Loucy (cell line): ENCODE results near the gene RPS6KA2.

Source experiments
- H2AFZ ChIP-seq: fragments of 200-600 bp; sonication (generic); 2 replicates; pipeline ENCODE4 v1.6.0; 2016; ENCODE audit warnings: antibody characterized with exemption, mild to moderate bottlenecking, low read length, moderate library complexity
- H3F3A ChIP-seq: fragments of 200-600 bp; 2 replicates; pipeline ENCODE4 v1.6.0; 2016; ENCODE audit warnings: antibody characterized with exemption, low read depth, mild to moderate bottlenecking
- H3K27me3 ChIP-seq: fragments of 200-600 bp; sonication (generic); 2 replicates; pipeline ENCODE4 v1.6.1; 2014; ENCODE audit warnings: low read length, mild to moderate bottlenecking; ENCODE audit not compliant: insufficient read depth, poor library complexity, severe bottlenecking
- H3K36me3 ChIP-seq: fragments of 200-600 bp; sonication (generic); 2 replicates; pipeline ENCODE4 v1.6.1; 2016; ENCODE audit warnings: low read length; ENCODE audit not compliant: insufficient read depth
- H3K4me1 ChIP-seq: fragments of 200-600 bp; sonication (generic); 2 replicates; pipeline ENCODE4 v1.5.1; 2014; ENCODE audit warnings: low read length, mild to moderate bottlenecking; ENCODE audit not compliant: insufficient read depth, poor library complexity, severe bottlenecking
- H3K4me2 ChIP-seq: fragments of 200-600 bp; sonication (generic); 2 replicates; pipeline ENCODE4 v1.6.0; 2014; ENCODE audit warnings: antibody characterized with exemption, low read length, low read depth, mild to moderate bottlenecking; ENCODE audit not compliant: poor library complexity, severe bottlenecking
- H3K4me3 ChIP-seq: fragments of 200-600 bp; sonication (generic); 2 replicates; pipeline ENCODE4 v1.5.1; 2014; ENCODE audit warnings: low read length, mild to moderate bottlenecking, mixed read lengths; ENCODE audit not compliant: poor library complexity, severe bottlenecking
- H3K79me2 ChIP-seq: fragments of 200-600 bp; sonication (generic); 2 replicates; pipeline ENCODE4 v1.6.1; 2014; ENCODE audit warnings: low read length; ENCODE audit not compliant: insufficient read depth
- H3K9ac ChIP-seq: fragments of 200-600 bp; sonication (generic); 2 replicates; pipeline ENCODE4 v1.6.0; 2014; ENCODE audit warnings: mild to moderate bottlenecking, low read depth, low read length, moderate library complexity; ENCODE audit not compliant: poor library complexity, severe bottlenecking
- H3K9me2 ChIP-seq: fragments of 200-600 bp; sonication (generic); replicated peaks from 2 replicates; pipeline ENCODE4 v1.6.1; 2016; ENCODE audit warnings: low read depth, low read length, mixed read lengths
- H3K9me3 ChIP-seq: fragments of 200-600 bp; sonication (generic); 2 replicates; pipeline ENCODE4 v1.6.1; 2014; ENCODE audit warnings: mild to moderate bottlenecking, antibody characterized with exemption, low read length, low read depth; ENCODE audit not compliant: insufficient read depth
- H4K20me1 ChIP-seq: fragments of 200-600 bp; sonication (generic); 2 replicates; pipeline ENCODE4 v1.6.0; 2014; ENCODE audit warnings: antibody characterized with exemption, low read length, mild to moderate bottlenecking; ENCODE audit not compliant: insufficient read depth, poor library complexity, severe bottlenecking
- CTCF ChIP-seq: fragments of 200-600 bp; sonication (generic); conservative IDR thresholded peaks from 2 replicates; pipeline ENCODE4 v1.5.1; 2014; ENCODE audit warnings: mild to moderate bottlenecking, antibody characterized with exemption, low read length
- EZH2phosphoT487 ChIP-seq: fragments of 200-600 bp; IDR thresholded peaks from 2 replicates; pipeline ENCODE4 v1.6.1; 2018; ENCODE audit warnings: antibody characterized with exemption, mild to moderate bottlenecking, moderate library complexity, borderline replicate concordance

The RPS6KA2 gene

GRCh38 chr6:166659581-166659980 is 32.5 kb upstream of the RPS6KA2 start:
- no peaks in the 10 kb centered on the region for H3K9me2 ChIP-seq
- no peak overlapping the region for H3K9ac ChIP-seq
- TF ChIP-seq EZH2phosphoT487 = no peak
- TF ChIP-seq CTCF = no peak
- H3K4me3 ChIP-seq = no peak overlapping the region
- H3K4me2 ChIP-seq = no peak overlapping the region
- H3K27me3 ChIP-seq = no peaks in the 10 kb centered on the region
- no peaks in the 10 kb centered on the region for H3K79me2 ChIP-seq
- no peaks in the 10 kb centered on the region for H3K36me3 ChIP-seq
- no peaks in the 10 kb centered on the region for H4K20me1 ChIP-seq
- no peaks in the 10 kb centered on the region for H3F3A ChIP-seq
- H3K9me3 ChIP-seq = no peaks in the 10 kb centered on the region
- no peaks in the 10 kb centered on the region for H3K4me1 ChIP-seq
- H2AFZ ChIP-seq = no peak overlapping the region

- TF ChIP-seq CTCF (no peak), EZH2phosphoT487 (no peak)
- Histone ChIP-seq H3F3A (no peaks in the 10 kb centered on the region), H3K4me3 (no peak overlapping the region), H2AFZ (no peak overlapping the region), H3K4me2 (no peak overlapping the region), H4K20me1 (no peaks in the 10 kb centered on the region), H3K27me3 (no peaks in the 10 kb centered on the region), H3K36me3 (no peaks in the 10 kb centered on the region), H3K79me2 (no peaks in the 10 kb centered on the region), H3K9me3 (no peaks in the 10 kb centered on the region), H3K9ac (no peak overlapping the region), H3K4me1 (no peaks in the 10 kb centered on the region), H3K9me2 (no peaks in the 10 kb centered on the region)
These were observed 31.7 kb upstream of the RPS6KA2 start for GRCh38 chr6:166658792-166659150.

- Histone ChIP-seq H3K4me2 (no peak overlapping the region), H3K4me3 (no peak overlapping the region), H4K20me1 (no peaks in the 10 kb centered on the region), H3K9ac (no peak overlapping the region), H3K79me2 (no peaks in the 10 kb centered on the region), H3K36me3 (no peaks in the 10 kb centered on the region), H3K4me1 (no peaks in the 10 kb centered on the region), H2AFZ (no peak overlapping the region), H3K9me3 (no peaks in the 10 kb centered on the region), H3K9me2 (no peaks in the 10 kb centered on the region), H3K27me3 (no peaks in the 10 kb centered on the region), H3F3A (no peaks in the 10 kb centered on the region)
- TF ChIP-seq EZH2phosphoT487 = no peak
- TF ChIP-seq CTCF = no peak
These were observed 31.2 kb upstream of the RPS6KA2 start for GRCh38 chr6:166658115-166658791.
